T-helper 2 cell (primary cell): ENCODE results near the gene ALOX12.
A peak's percentile ranks its signal among the peaks of the same experiment; 100 is the strongest.

Experiments used
- DNase-seq, 5 experiments: peaks; one replicate each; pipeline versions ENCODE4 v3.0.0 to v3.0.0-alpha.2; 2012 to 2022

ALOX12 gene

GRCh38 chr17:7022781-7023571 lies 27.1 kb downstream of the ALOX12 start, which contains the start of gene BCL6B:
TSS of gene BCL6B (plus strand) at chr17:7023050. CDS start at chr17:7023672, 622 bp downstream.
- DNase-seq: no peak

GRCh38 chr17:7023576-7024401 lies 27.9 kb downstream of the ALOX12 start:
- peak; percentile 91 to 95 (median 93) for DNase-seq

DNA sequence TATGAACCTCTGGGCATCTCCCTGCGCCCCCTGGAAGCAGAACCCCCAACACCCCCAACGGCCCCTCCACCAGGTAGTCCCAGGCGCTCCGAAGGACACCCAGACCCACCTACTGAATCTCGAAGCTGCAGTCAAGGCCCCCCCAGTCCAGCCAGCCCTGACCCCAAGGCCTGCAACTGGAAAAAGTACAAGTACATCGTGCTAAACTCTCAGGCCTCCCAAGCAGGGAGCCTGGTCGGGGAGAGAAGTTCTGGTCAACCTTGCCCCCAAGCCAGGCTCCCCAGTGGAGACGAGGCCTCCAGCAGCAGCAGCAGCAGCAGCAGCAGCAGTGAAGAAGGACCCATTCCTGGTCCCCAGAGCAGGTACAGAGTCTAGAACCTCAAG lies 28.5 kb downstream of the ALOX12 start:
- DNase-seq: no peak

DNA sequence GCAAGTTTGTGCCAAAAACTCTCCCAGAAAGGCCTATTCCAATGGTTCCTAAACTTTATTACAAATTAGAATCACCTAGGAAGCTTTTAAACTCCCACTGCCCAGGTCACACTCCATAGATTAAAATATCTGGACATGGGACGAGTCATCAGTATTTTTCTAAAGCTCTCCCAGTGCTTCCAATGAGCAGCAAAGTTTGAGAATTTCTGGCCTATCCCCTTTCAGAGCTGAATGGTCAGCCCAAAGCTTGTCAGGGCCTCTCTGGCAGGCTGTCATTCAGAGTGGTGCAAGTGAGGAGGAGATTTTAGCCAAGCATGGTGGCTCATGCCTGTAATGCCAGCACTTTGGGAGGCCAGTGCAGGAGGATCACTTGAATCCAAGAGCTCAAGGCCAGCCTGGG lies 29.4 kb downstream of the ALOX12 start:
- no peak for DNase-seq

GRCh38 chr17:7026471-7027115 lies 30.7 kb downstream of the ALOX12 start:
- no peak for DNase-seq

- DNase-seq: no peak
Observed at GRCh38 chr17:7027335-7027734, 31.5 kb downstream of the ALOX12 start.

- no peak for DNase-seq
Observed at GRCh38 chr17:7029096-7029495, 33.2 kb downstream of the ALOX12 start.

- DNase-seq: peak in 2 of 5 experiments; percentile 37 to 82
Observed at GRCh38 chr17:7029659-7030058, 33.8 kb downstream of the ALOX12 start.

- DNase-seq: peak in 2 of 5 experiments; percentile 67 to 88
Observed at GRCh38 chr17:7034955-7035590, 39.2 kb downstream of the ALOX12 start.

DNA sequence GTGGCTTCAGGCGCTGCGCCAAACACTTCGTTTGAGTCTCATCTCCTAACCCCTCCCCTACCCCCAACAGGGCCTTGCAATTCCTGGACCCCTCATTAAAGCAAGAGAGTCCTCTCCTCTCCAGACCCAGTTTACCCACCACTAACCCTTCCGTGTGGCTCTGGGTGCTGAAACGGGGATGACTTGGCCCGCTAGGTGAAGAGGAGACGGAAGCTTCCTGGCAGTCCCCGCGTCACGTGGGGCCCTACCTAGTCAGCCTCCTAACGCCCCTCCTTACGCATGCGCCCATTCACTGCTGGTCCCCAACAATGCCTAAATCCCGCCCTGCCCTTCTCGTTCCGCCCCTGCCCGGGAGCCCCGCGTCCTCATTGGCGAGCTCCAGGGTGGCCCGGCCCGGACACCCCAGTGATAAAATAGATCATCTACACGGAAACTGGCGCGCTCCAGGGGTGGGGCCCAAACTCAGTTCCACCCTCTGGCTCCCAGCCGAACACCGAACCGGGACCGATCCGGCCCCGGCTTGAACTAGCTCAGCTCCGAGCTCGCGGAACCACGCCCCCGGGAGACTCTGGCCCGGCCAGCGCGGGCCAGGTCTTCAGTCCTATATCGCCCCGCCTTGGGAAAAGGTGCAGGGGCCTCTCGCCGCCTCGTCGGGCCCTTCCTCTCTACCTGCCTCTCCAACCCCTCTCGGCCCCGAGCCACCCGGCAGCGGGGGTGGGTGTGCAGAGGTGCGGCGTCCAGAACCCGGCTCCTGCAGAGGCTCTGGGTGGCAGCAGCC lies 39.9 kb downstream of the ALOX12 start, which contains the start of gene SLC16A13:
Gene SLC16A13 (plus strand): TSS at position 425 of the 778 bp plus-strand sequence. CDS start 368 bp downstream, outside the sequence.
- DNase-seq: peak; percentile 95 to 99 (median 98)

DNA sequence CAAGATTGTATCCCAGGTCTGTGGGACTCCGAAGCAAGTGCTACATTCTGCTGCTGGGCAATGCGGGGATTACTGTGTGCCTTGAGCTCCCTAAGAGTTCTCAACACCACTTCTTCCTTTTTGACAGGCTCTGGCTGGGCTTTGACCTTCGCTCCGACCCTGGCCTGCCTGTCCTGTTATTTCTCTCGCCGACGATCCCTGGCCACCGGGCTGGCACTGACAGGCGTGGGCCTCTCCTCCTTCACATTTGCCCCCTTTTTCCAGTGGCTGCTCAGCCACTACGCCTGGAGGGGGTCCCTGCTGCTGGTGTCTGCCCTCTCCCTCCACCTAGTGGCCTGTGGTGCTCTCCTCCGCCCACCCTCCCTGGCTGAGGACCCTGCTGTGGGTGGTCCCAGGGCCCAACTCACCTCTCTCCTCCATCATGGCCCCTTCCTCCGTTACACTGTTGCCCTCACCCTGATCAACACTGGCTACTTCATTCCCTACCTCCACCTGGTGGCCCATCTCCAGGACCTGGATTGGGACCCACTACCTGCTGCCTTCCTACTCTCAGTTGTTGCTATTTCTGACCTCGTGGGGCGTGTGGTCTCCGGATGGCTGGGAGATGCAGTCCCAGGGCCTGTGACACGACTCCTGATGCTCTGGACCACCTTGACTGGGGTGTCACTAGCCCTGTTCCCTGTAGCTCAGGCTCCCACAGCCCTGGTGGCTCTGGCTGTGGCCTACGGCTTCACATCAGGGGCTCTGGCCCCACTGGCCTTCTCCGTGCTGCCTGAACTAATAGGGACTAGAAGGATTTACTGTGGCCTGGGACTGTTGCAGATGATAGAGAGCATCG lies 42.4 kb downstream of the ALOX12 start:
- DNase-seq: no peak

GRCh38 chr17:7039832-7040231 lies 44.0 kb downstream of the ALOX12 start:
- peak in 1 of 5 experiments; percentile 29 for DNase-seq

DNA sequence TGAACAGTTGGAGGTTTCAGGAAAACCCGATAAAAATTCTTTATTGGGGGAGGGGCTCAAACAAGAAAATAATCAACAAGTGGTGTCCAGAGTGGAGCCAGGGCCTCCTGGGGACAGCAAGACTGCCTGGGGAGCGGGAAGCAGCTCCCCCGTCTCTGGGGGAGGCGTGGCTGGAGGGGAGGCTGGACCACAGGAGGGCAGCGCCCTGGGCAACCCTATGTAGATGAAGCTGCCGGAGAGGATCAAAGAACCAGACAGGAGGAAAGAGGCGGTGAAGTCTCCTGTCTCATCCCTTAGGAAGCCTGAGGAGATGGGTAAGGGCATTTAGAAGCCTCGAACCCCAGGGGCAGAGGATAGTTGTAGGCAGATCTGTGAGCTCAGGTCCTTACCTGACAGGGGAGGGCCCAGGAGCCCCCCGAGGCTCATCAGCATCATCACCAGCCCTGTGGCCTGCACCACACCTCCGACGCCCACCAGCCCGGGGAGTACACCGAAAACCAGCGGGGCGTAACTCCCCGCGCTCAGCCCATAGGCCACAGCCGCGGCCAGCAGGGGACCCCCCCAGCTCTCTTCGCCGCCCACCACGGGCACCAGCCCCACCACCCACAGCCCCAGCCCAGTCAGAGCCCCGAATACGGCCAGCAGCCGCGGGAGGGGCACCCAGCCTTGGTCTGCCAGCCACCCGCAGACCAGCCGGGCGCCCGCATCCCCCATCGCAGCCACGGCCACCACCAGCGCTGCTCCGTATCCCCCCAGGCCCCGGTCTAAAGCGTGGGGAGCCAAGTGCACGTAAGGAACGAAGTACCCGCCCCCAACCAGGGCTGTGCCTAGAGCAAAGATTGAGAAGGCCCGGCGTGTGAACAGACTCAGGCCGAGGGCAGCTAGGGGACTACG lies 46.0 kb downstream of the ALOX12 start:
- DNase-seq: peak in 1 of 5 experiments; percentile 33

DNA sequence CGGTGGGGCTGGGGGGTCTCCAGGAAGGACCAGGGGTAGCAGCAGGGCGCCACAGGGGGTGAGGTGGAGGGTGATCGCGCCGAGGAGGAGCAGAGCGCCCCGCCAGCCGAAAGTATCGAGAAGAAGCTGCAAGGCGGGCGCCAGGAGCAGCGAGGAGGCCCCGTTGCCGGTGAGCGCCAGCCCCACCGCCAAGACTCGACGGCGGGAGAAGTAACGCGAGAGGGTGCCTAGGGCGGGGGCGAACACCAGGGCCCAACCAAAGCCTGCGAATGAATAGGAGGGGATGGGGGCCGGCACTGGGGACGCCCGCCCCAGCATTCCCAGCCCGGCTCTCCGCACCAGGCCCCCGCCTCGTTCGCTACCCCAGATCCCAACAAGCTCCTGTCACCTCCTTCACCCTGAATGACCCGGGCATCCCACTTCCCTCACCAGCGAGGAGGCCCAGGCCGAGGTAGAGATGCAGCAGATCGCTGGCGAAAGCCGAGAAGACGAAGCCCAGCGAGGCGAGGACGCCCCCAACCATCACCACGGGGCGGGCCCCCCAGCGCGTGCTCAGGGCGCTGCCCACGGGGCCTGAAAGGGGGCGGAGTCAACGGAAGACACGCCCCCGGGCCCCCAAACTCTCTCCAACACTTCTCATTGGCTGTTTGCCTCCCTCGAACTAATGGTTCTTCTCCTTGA lies 46.8 kb downstream of the ALOX12 start:
- peak in 3 of 5 experiments; percentile 33 to 69 (median 48) for DNase-seq

GRCh38 chr17:7043182-7043496 lies 47.3 kb downstream of the ALOX12 start:
- no peak for DNase-seq

DNA sequence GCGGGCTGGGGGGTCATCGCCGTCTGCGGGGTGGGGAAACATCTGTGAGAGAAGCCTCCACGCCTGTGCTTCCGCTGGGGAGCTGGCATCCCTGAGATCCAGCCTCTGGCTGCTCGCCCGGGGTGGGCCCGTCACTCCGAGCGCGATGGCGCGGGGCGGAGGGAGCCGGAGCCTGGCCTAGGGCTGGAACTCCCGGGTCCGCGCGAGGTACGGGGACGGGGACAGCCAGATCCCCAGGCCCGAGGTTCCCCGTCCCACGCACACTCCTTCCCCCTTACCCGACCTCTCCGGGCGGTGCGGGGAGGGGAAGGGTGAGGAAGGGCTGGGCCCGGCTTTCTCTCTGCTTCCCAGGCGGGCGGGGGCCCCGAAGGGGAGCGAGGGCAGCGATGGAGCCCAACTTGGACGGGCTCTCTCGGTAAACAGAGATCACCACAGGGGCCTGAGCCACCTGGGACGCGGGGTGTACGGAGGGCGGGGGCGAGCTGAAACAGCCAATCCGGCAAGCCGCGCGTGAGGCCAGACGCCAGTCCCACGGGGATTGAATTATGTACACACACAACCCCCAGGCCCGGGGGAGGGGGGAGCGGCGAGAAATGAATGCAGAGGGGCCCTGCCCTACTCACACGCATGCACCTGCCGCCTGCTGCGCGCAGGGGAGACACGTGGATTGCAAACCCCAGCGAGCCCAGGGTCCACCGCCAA lies 47.8 kb downstream of the ALOX12 start, which contains the start of gene SLC16A11:
Gene SLC16A11 (minus strand): TSS at position 596 of the 702 bp plus-strand sequence. CDS start 579 bp downstream, at position 17.
- peak in 3 of 5 experiments; percentile 6 to 38 (median 12) for DNase-seq

GRCh38 chr17:7045492-7046126 lies 49.8 kb downstream of the ALOX12 start:
- DNase-seq: peak in 2 of 5 experiments; percentile 44 to 83
